Left kidney (tissue), 2 donors: ENCODE measurements around the gene DNAJC12. TPM values are rescaled to one million over a fixed set of nuclear protein-coding genes. Genes with fewer than 3 reads are reported as not detected.
A peak's percentile ranks its signal among the peaks of the same experiment; 100 is the strongest.
"Not testable (repeated sequence)": the region's sequence is repeated elsewhere in the genome, so short reads cannot be mapped to it uniquely, and the experiment has no call there.

Experiments used
- DNase-seq: peaks from one replicate; pipeline ENCODE4 v3.0.0-alpha.2; 2013
- polyA plus RNA-seq: library from polyadenylated mRNA; unstranded; fragments of 120-200 nt; gene quantifications from one replicate; pipeline ENCODE4 v1.2.1, GENCODE V29; 2013; ENCODE audit not compliant: insufficient read length

DNAJC12 gene
- polyA plus RNA-seq, 1 donor: 11.0 TPM

- DNase-seq: no peak
Observed at GRCh38 chr10:67794256-67794655, 43.7 kb downstream of the DNAJC12 start.

GRCh38 chr10:67793313-67793712 lies 44.7 kb downstream of the DNAJC12 start:
- peak; percentile 73 for DNase-seq

DNA sequence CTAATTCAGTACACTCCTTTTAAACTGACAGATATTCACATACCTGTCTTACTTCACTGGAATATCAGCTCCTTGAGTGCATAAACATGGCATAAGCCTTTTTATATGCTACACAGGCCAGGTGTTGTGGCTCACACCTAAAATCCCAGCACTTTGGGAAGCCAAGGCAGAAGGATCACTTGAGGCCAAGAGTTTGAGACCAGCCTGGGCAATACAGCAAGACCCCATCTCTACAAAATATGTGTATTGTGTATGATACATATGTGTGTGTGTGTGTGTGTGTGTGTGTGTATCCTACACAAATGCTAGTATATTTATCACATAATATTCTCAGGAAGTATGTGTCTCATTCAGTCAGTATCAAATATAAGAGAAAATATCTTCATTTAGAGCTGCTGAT lies 45.3 kb downstream of the DNAJC12 start:
- DNase-seq: no peak

DNA sequence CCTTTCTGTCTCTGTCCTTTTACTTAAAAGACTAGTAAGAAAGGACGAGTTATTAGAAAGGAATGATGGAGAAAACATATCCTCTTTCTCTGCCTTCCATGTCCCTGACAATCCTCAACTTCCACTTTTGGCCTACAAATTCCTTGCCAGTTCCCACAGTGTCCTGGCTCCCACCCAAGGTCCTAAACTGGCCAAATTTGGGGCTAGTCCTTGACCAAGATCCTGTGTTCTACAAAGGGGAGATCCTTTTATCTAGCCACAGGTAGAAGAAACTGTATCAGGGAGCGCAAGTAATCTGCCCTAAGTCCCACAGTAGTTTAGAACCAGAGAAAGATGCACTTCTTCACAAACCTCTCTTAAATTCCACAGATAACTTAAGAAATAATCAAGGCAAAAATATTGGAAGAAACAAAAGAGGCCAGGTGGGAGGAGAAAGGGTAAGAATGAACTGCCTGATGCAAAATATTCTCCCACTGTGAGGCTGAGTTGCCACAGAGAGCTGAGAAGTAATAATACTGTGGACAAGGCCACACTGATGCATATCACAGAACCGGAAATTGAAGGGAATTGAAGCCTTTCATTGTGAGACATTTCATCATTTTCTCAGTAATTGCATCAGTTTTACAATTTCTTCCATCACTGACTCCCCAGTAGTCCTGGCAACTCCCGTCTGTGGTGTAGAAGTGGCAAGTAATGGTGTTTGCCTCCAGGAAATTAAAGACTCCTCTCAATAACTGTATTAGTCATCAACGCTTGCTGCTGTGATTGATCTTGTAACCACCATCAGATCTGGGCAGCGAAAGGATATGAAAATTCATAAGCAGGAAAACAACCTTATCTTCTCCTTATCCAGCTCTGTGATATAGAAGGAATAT lies 47.2 kb downstream of the DNAJC12 start:
- DNase-seq: no peak

- no peak for DNase-seq
Observed at GRCh38 chr10:67789769-67790168, 48.2 kb downstream of the DNAJC12 start.

DNA sequence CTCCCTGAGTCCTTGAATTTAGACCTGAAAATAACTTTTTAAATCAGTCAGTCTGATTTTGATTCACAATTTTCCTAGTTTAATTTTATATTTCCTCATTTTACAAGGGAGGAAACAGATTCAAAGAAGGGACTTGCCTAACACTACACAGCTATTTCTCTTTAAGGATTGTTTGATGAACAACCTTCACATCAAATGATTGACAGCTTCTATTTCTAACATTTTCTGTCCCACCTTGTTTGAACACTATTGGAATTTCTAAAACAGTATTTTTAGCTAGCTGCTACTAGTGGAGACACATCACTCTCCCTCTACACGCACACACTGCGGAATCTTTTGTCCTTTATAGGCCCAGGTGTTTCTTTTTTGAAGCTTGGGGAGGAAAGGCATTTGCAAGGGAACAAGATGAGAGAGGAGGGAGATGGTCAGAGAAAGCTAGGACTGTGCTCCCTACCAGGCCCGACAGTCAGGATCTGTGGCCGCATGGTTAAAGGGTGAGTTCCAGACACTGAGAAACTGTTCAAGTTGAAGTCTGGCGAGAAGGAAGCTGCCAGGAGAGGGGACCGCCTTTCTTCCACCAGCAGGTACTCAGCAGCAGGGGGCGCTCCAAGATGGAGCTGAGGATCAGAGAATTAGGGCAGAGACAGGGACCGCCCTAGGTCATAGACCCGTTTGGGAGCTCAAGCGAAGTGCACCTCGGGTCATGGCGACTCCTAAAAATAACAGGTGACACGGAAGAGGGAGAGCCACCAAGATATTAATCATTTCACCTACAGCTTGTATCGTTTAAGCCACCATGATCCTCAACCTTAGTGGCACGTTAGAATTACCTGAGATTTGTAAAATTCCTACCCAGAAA lies 49.7 kb downstream of the DNAJC12 start:
- no peak for DNase-seq

DNA sequence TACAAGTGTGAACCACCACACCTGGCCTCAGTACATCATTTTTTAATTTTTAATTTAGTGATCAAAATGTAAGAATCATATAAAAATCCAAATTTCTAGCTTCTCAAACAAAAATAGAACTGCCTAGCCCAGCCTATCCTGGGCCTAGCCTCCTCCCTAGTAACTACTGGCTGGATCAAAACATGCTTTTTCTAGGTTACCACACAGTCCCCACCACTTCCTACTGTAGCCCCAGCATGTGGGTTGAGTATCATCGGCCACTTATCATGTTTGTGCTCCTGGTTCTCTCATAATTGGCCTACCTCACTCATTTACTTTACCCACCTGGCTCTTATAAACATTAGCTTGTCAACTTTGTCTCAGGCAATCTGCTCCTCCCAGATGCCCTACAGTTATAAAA lies 52.9 kb downstream of the DNAJC12 start:
- DNase-seq: no peak

- no peak for DNase-seq
Observed at GRCh38 chr10:67784474-67784873, 53.5 kb downstream of the DNAJC12 start.

DNA sequence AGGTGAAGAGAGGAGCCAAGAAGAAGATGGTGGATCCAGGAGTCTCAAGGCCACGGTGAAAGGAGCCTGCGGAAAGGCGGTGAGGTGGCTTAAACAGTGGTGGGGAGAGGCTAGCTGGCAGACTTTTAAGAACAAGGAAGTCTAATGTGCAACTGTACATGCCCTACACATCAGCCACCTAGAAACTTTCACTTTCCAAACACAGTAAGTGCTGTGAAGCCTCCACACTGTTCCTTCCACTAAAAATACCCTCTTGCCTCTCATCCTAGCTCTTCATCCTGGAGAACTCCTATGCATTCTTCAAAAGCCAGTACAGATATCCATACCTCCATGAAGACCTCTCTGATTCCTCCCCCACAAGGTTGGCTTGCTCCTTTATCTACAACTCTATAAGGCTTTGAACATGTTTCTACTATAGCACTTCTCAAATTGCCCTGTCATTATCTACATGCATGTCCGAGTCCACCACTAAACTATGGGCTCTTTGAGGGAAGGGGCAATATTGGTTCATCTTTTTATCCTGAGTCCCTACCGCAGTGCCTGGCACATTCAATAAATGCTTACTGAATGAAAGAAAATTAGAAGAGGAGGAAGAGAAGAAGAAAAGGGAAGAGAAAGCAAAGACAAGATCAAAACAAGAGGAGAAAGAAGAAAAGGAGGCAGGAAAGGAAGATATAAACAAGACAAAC lies 54.2 kb downstream of the DNAJC12 start:
- DNase-seq: no peak

- DNase-seq: no peak
Observed at GRCh38 chr10:67782530-67782929, 55.5 kb downstream of the DNAJC12 start.

DNA sequence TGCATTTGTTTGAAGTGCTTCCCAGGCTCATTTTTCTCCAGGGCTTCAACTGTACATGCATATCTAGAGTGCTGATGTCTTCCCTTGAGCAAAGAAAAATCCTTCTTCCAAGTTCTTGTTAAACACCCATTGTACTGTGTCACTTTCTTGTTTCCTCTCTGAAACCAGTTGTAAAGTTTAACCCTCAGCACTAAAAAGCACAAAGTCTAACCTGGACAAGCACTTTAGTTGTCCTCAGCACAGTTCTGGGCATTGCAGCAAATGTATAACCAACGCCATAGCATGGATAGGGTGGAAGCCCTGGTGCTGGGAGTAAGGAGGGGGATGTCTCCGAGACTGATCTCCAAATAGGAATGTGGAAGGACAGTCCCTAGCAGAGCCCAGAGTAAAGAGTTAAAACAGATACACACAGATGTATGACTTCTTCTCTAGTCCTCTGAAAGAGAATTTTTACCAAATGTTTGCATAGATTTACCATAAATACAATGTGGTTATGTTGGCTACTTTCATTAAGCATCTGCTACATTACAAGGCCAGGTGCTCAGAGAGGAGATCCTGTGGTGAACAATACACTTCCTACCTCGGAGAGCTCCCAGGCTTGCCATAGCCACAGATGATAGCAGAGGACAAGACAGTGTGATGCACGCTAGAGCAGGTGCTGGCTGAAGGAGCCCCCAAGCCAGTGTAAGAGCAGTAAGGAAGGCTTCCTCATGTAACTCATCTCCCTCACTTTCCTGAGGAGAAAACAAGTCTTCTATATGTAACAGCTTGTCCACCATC lies 57.0 kb downstream of the DNAJC12 start:
- no peak for DNase-seq

DNA sequence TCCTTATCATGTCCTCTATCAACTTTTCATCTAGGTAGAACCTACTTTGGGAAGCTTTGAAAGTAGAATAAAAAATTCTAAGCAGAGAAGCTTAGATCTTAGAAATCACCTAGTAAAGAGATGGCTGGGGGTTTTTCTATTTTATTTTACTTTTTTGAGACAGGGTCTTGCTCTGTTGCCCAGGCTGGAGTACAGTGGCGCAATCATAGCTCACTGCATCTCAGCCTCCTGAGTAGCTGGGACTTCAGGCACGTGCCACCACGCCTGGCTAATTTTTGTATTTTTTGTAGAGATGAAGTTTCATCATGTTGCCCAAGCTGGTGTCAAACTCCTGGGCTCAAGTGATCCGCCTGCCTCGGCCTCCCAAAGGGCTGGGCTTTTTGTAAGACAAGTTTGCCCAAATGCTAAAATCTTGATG lies 57.8 kb downstream of the DNAJC12 start:
- DNase-seq: not testable (repeated sequence)

DNA sequence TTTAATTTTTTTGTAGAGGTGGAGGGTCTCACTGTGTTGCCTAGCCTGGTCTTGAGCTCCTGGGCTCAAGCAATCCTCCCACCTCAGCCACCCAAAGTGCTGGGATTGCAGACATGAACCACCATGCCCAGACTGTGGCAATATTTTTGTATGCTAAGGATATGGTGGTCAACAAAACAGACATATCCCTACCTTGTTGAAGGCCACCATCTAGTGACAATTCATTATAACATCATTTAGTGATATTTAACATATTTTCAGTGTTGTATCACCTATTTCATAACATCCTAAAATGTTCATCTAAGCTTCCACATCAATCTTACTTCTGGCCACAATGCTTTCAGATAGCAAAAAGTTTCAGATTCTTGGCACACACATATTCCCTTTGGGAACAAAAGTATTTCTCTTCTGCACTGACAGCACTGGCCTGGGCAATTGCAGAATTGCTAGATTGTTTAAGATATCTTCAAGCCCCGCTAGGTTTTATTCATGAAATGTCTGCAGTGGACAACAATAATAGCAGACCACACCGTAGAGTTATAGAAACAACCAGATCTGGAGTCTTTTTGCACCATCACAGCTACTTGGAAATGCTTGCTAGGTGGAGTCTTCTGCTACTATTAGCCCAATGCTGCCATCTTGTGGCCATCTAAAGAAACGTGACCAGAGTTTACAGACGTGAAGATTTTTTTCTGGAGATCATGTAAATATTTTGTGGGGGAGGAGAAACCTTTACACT lies 58.4 kb downstream of the DNAJC12 start:
- DNase-seq: peak; percentile 80

DNA sequence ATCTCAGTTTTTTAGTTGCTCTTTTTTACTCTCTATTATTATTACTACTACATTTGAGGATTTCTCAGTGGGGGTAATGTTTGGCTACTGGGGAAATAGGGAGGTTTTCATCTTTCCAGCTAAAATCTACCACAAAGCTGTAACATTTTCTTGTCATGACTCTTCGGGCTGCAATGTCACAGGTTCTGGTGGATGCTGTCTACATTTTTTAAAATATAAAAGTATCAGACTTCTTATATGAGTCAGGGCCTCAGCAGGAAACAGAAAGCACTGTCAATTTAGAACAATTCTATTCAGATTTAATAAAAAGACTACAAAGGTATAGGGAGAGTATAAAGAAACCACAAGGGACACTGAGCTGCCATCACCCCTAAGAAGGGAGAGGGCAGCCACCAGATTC lies 61.6 kb downstream of the DNAJC12 start:
- DNase-seq: no peak

GRCh38 chr10:67775279-67775678 lies 62.7 kb downstream of the DNAJC12 start:
- no peak for DNase-seq

DNA sequence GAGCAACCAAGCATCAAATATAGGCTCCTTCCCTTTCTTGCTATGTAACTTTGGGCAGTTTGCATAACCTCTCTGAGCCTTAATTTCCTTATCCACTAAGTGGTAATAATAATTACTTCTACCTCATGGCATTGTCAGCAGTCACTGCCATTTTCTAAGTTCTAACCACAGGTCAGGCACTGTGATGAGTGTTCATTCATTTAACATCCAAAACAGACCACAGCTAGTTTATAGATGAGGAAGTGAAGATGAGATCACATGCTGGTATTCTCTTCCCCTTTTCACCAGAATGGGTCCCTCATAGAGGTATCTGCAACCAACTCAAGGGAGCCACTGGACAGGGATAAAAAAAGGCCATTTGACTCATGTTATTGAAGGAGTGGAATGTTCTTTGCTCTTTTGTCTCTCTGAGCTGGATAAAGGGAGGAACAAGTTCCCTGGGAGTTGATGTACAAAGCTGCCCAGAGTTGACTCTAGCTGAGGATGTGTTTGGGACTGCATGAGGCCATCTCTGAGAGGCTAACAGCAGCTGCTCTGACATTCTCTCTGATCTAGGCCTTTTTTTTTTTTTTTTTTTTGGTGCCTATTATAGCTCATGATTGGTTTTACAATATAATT lies 65.0 kb downstream of the DNAJC12 start:
- no peak for DNase-seq

GRCh38 chr10:67772151-67772550 lies 65.8 kb downstream of the DNAJC12 start:
- no peak for DNase-seq

DNA sequence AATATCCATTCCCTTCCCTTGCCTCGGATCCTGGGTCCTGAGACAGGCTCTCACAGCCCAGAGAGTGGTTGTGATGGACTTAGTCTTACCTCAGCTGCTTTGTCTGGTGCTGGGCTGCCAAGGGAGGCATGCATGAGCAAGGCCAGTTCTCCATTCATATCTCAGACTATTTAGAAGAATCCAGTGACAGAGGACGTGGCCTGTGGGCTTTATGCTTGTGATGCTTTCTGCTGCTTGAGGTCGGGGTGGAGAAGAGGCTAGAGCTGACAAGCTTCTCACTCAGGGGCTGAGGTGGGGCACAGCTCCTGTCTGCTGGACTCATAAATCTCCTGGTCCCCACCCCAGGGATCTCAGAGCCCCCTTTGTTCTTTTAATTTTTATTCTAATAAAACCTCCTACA lies 66.8 kb downstream of the DNAJC12 start:
- DNase-seq: no peak

GRCh38 chr10:67770537-67770936 lies 67.5 kb downstream of the DNAJC12 start:
- DNase-seq: no peak

- no peak for DNase-seq
Observed at GRCh38 chr10:67767244-67767643, 70.7 kb downstream of the DNAJC12 start.
